ENCODE measurements around the gene LRRK2. TPM values are rescaled to one million over a fixed set of nuclear protein-coding genes. Genes with fewer than 3 reads are reported as not detected.

The LRRK2 gene
- total and polyA plus RNA-seq, 2 of the 8 experiments (the other 6 are each of a cell fraction or from before 2014, with no cell fraction given) = 0.06 to 0.13 TPM

DNA sequence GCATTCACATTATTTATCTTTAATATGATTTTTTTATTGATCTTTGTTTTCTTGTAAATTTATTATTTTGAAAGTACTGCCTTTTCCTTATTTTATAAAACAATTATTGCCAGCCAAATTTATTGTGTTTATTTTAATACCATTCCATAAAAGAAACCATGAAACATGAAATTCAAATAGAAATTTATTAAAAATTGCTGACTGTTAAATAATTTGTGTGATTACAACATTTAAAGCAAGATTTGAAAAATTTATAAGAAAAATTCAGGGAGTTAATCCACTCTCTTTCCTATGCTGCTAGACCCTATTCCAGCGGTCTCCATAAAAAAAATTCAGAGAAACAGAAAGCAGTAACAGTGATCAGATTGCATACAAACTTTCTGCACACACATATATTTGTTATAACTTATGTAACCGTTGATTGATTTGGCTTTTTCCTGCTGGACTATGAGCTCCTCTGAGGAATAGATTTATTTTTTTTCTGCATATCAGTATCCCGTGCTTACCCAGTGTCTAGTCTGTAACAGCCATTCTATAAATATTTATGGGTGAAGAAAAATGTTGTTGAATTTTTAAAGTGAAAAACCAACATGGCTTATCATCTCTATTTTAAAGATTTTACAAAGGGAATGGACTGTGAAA, 68.1 kb downstream of the LRRK2 start (continued):
- TF ChIP-seq, protein P1, sequence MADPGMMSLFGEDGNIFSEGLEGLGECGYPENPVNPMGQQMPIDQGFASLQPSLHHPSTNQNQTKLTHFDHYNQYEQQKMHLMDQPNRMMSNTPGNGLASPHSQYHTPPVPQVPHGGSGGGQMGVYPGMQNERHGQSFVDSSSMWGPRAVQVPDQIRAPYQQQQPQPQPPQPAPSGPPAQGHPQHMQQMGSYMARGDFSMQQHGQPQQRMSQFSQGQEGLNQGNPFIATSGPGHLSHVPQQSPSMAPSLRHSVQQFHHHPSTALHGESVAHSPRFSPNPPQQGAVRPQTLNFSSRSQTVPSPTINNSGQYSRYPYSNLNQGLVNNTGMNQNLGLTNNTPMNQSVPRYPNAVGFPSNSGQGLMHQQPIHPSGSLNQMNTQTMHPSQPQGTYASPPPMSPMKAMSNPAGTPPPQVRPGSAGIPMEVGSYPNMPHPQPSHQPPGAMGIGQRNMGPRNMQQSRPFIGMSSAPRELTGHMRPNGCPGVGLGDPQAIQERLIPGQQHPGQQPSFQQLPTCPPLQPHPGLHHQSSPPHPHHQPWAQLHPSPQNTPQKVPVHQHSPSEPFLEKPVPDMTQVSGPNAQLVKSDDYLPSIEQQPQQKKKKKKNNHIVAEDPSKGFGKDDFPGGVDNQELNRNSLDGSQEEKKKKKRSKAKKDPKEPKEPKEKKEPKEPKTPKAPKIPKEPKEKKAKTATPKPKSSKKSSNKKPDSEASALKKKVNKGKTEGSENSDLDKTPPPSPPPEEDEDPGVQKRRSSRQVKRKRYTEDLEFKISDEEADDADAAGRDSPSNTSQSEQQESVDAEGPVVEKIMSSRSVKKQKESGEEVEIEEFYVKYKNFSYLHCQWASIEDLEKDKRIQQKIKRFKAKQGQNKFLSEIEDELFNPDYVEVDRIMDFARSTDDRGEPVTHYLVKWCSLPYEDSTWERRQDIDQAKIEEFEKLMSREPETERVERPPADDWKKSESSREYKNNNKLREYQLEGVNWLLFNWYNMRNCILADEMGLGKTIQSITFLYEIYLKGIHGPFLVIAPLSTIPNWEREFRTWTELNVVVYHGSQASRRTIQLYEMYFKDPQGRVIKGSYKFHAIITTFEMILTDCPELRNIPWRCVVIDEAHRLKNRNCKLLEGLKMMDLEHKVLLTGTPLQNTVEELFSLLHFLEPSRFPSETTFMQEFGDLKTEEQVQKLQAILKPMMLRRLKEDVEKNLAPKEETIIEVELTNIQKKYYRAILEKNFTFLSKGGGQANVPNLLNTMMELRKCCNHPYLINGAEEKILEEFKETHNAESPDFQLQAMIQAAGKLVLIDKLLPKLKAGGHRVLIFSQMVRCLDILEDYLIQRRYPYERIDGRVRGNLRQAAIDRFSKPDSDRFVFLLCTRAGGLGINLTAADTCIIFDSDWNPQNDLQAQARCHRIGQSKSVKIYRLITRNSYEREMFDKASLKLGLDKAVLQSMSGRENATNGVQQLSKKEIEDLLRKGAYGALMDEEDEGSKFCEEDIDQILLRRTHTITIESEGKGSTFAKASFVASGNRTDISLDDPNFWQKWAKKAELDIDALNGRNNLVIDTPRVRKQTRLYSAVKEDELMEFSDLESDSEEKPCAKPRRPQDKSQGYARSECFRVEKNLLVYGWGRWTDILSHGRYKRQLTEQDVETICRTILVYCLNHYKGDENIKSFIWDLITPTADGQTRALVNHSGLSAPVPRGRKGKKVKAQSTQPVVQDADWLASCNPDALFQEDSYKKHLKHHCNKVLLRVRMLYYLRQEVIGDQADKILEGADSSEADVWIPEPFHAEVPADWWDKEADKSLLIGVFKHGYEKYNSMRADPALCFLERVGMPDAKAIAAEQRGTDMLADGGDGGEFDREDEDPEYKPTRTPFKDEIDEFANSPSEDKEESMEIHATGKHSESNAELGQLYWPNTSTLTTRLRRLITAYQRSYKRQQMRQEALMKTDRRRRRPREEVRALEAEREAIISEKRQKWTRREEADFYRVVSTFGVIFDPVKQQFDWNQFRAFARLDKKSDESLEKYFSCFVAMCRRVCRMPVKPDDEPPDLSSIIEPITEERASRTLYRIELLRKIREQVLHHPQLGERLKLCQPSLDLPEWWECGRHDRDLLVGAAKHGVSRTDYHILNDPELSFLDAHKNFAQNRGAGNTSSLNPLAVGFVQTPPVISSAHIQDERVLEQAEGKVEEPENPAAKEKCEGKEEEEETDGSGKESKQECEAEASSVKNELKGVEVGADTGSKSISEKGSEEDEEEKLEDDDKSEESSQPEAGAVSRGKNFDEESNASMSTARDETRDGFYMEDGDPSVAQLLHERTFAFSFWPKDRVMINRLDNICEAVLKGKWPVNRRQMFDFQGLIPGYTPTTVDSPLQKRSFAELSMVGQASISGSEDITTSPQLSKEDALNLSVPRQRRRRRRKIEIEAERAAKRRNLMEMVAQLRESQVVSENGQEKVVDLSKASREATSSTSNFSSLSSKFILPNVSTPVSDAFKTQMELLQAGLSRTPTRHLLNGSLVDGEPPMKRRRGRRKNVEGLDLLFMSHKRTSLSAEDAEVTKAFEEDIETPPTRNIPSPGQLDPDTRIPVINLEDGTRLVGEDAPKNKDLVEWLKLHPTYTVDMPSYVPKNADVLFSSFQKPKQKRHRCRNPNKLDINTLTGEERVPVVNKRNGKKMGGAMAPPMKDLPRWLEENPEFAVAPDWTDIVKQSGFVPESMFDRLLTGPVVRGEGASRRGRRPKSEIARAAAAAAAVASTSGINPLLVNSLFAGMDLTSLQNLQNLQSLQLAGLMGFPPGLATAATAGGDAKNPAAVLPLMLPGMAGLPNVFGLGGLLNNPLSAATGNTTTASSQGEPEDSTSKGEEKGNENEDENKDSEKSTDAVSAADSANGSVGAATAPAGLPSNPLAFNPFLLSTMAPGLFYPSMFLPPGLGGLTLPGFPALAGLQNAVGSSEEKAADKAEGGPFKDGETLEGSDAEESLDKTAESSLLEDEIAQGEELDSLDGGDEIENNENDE (IDR thresholded peaks at IDR 0.05; ENCODE audit: insufficient replicate concordance, low read length) = no peak
- TF ChIP-seq CHD2 (IDR thresholded peaks at IDR 0.05; ENCODE audit: low read length) (no peak), TAF1 (IDR thresholded peaks at IDR 0.05; ENCODE audit: low read depth, low read length) (no peak), CREB1 (IDR thresholded peaks at IDR 0.05) (no peak), SIRT6 (IDR thresholded peaks at IDR 0.05; ENCODE audit: low read length) (no peak), CBX8 (IDR thresholded peaks at IDR 0.05; ENCODE audit: borderline replicate concordance, low read depth, low read length) (no peak), GABPA (IDR thresholded peaks at IDR 0.05; ENCODE audit: borderline replicate concordance, insufficient read depth, low read length) (no peak), TCF12 (IDR thresholded peaks at IDR 0.05; ENCODE audit: low read depth, low read length) (no peak), CBX5 (IDR thresholded peaks at IDR 0.05; ENCODE audit: low read depth, low read length) (no peak), BRCA1 (IDR thresholded peaks at IDR 0.05; ENCODE audit: low read depth, low read length) (no peak), JUN (IDR thresholded peaks at IDR 0.05; ENCODE audit: low read depth, low read length) (no peak)
- TF ChIP-seq, protein P2, sequence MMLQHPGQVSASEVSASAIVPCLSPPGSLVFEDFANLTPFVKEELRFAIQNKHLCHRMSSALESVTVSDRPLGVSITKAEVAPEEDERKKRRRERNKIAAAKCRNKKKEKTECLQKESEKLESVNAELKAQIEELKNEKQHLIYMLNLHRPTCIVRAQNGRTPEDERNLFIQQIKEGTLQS (IDR thresholded peaks at IDR 0.05; ENCODE audit: insufficient read depth, low read depth, low read length) = no peak
